Neural progenitor cell (in vitro differentiated cells): ENCODE measurements around the gene ABCC1. TPM values are rescaled to one million over a fixed set of nuclear protein-coding genes. Genes with fewer than 3 reads are reported as not detected.
"Not testable (repeated sequence)": the region's sequence is repeated elsewhere in the genome, so short reads cannot be mapped to it uniquely, and the experiment has no call there.

ENCODE experiments used
- DNase-seq: peaks from one replicate; pipeline ENCODE4 v3.0.0-alpha.2; 2016; ENCODE audit warnings: low spot score
- H2AFZ ChIP-seq: fragments of 200-600 bp; sonication (generic); replicated peaks from 2 replicates; pipeline ENCODE4 v1.6.1; 2016; ENCODE audit warnings: antibody characterized with exemption
- H3F3A ChIP-seq: fragments of 200-600 bp; sonication (generic); 2 replicates; pipeline ENCODE4 v1.6.1; 2016; ENCODE audit warnings: antibody characterized with exemption, low read depth
- H3K27ac ChIP-seq: fragments of 200-600 bp; sonication (generic); 2 replicates; pipeline ENCODE4 v1.5.1; 2016; ENCODE audit warnings: mild to moderate bottlenecking
- H3K27me3 ChIP-seq: fragments of 200-600 bp; sonication (generic); 2 replicates; pipeline ENCODE4 v1.6.1; 2016; ENCODE audit warnings: mild to moderate bottlenecking, moderate library complexity
- H3K36me3 ChIP-seq: fragments of 200-600 bp; sonication (generic); 2 replicates; pipeline ENCODE4 v1.5.1; 2016
- H3K4me1 ChIP-seq: fragments of 200-600 bp; sonication (generic); 2 replicates; pipeline ENCODE4 v1.6.1; 2016; ENCODE audit warnings: mixed run types
- H3K4me2 ChIP-seq: fragments of 200-600 bp; sonication (generic); 2 replicates; pipeline ENCODE4 v1.6.1; 2016
- H3K4me3 ChIP-seq: fragments of 200-600 bp; sonication (generic); 2 replicates; pipeline ENCODE4 v1.5.1; 2016
- H3K79me2 ChIP-seq: fragments of 200-600 bp; sonication (generic); 2 replicates; pipeline ENCODE4 v1.6.1; 2016; ENCODE audit warnings: low read depth
- H3K9ac ChIP-seq: fragments of 200-600 bp; sonication (generic); 2 replicates; pipeline ENCODE4 v1.6.1; 2016
- H3K9me3 ChIP-seq: fragments of 200-600 bp; sonication (generic); 2 replicates; pipeline ENCODE4 v1.5.1; 2016; ENCODE audit warnings: low read depth
- H4K20me1 ChIP-seq: fragments of 200-600 bp; sonication (generic); 2 replicates; pipeline ENCODE4 v1.6.1; 2016; ENCODE audit warnings: low read depth
- H3K27ac Mint-ChIP-seq: 3 replicates; pipeline ENCODE4 v1.8.0; 2021; ENCODE audit warnings: mixed read lengths
- H3K27me3 Mint-ChIP-seq: 2 replicates; pipeline ENCODE4 v1.8.0; 2022; ENCODE audit warnings: low read depth, mild to moderate bottlenecking, inconsistent platforms, moderate library complexity, mixed read lengths; ENCODE audit not compliant: insufficient read depth
- H3K36me3 Mint-ChIP-seq: 3 replicates; pipeline ENCODE4 v1.8.0; 2021; ENCODE audit warnings: mixed read lengths
- H3K4me1 Mint-ChIP-seq: 3 replicates; pipeline ENCODE4 v1.8.0; 2021; ENCODE audit warnings: mixed read lengths
- H3K4me3 Mint-ChIP-seq: 3 replicates; pipeline ENCODE4 v1.8.0; 2021; ENCODE audit warnings: mild to moderate bottlenecking, moderate library complexity, mixed read lengths
- H3K9me3 Mint-ChIP-seq: 3 replicates; pipeline ENCODE4 v1.8.0; 2020; ENCODE audit warnings: mixed read lengths
- CTCF ChIP-seq: fragments of 200-600 bp; sonication (generic); IDR thresholded peaks from 2 replicates; pipeline ENCODE4 v1.5.1; 2017; ENCODE audit warnings: antibody characterized with exemption, mild to moderate bottlenecking
- EZH2 ChIP-seq: fragments of 200-600 bp; sonication (generic); IDR thresholded peaks from 2 replicates; pipeline ENCODE4 v1.6.1; 2017; ENCODE audit warnings: antibody characterized with exemption, mild to moderate bottlenecking, moderate library complexity
- EZH2phosphoT487 ChIP-seq: fragments of 200-600 bp; sonication (generic); IDR thresholded peaks from 2 replicates; pipeline ENCODE4 v1.6.1; 2017; ENCODE audit warnings: antibody characterized with exemption
- total RNA-seq: library from RNA; depleted of rRNA; stranded (reverse); fragments of >200 nt; gene quantifications from 2 replicates; pipeline ENCODE4 v1.2.3, GENCODE V29; 2015; ENCODE audit warnings: low replicate concordance

The ABCC1 gene
- total RNA-seq, 1 donor from 2014 or later = 17.5 TPM

DNA sequence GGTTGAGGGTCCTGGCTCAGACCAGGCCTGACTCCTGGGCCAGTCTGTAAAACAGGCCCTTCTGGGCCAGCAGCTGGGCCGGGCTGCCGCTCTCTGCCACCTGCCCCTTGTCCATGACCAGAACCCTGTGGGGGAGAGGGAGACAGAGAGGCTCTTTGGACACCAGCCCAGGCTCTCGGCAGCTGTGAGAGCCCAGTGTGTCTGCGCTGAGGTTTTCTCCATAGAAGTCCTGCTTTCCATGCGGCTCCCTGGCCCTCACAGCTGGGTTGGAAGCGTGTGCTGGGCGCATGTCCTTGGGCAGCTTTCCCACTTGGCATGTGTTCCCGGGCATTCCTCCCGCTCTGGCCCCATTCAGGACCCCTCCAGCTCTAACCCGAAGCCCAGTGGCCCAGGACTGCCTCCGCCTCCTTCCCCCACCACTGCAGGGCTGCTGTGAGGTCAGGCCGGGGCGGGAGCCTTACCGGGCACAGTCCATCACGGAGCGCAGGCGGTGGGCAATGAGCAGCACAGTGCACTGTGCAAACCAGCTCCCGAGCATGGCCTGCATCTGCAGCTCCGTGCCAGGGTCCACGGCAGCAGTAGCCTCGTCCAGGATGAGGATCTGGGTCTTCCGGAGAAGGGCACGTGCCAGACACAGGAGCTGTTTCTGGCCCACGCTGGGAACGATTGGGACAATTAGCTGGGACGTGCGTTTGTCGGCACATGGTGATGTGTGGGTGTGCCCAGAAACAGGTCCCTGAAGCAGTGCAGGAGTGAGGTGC, 200.9 kb downstream of the ABCC1 start:
- no peak overlapping the region for H2AFZ ChIP-seq
- H3K79me2 ChIP-seq = no peaks in the 10 kb centered on the region
- TF ChIP-seq EZH2phosphoT487 (no peak), CTCF (no peak), EZH2 (no peak)
- no peak overlapping the region for H3K4me2 ChIP-seq
- H3F3A ChIP-seq = no peaks in the 10 kb centered on the region
- Mint-ChIP-seq H3K4me1 (peaks cover 2% of the 10 kb centered on the region), H3K4me3 (no peak overlapping the region), H3K9me3 (peaks cover 2% of the 10 kb centered on the region), H3K36me3 (no peaks in the 10 kb centered on the region), H3K27me3 (peaks cover 9% of the 10 kb centered on the region), H3K27ac (no peak overlapping the region)
- no peak overlapping the region for H3K27ac ChIP-seq
- no peak overlapping the region for H3K9ac ChIP-seq
- H4K20me1 ChIP-seq = no peaks in the 10 kb centered on the region
- no peak overlapping the region for H3K4me3 ChIP-seq
- H3K36me3 ChIP-seq = no peaks in the 10 kb centered on the region
- H3K9me3 ChIP-seq = no peaks in the 10 kb centered on the region
- no peaks in the 10 kb centered on the region for H3K27me3 ChIP-seq
- H3K4me1 ChIP-seq = no peaks in the 10 kb centered on the region
- DNase-seq = no peak

- Histone ChIP-seq H3K4me1 (no peaks in the 10 kb centered on the region), H3K4me2 (no peak overlapping the region), H3K27me3 (no peaks in the 10 kb centered on the region), H2AFZ (no peak overlapping the region), H3K9ac (no peak overlapping the region), H4K20me1 (no peaks in the 10 kb centered on the region), H3K36me3 (no peaks in the 10 kb centered on the region), H3F3A (no peaks in the 10 kb centered on the region), H3K9me3 (no peaks in the 10 kb centered on the region), H3K4me3 (no peak overlapping the region), H3K79me2 (no peaks in the 10 kb centered on the region), H3K27ac (no peak overlapping the region)
- peaks cover 2% of the 10 kb centered on the region for H3K9me3 Mint-ChIP-seq
- no peak overlapping the region for H3K4me3 Mint-ChIP-seq
- TF ChIP-seq EZH2phosphoT487 (no peak), EZH2 (no peak), CTCF (no peak)
- no peaks in the 10 kb centered on the region for H3K36me3 Mint-ChIP-seq
- peaks cover 2% of the 10 kb centered on the region for H3K4me1 Mint-ChIP-seq
- no peak for DNase-seq
- no peak overlapping the region for H3K27ac Mint-ChIP-seq
- peaks cover 5% of the 10 kb centered on the region for H3K27me3 Mint-ChIP-seq
Observed at GRCh38 chr16:16150878-16151152, 201.4 kb downstream of the ABCC1 start.

GRCh38 chr16:16151315-16151714, 201.9 kb downstream of the ABCC1 start:
- H3K79me2 ChIP-seq = no peaks in the 10 kb centered on the region
- peak overlapping the region; percentile 69 for H3K27ac Mint-ChIP-seq
- no peak overlapping the region for H3K4me3 ChIP-seq
- H3K27ac ChIP-seq = no peak overlapping the region
- no peak overlapping the region for H2AFZ ChIP-seq
- DNase-seq = no peak
- H3K9me3 Mint-ChIP-seq = peaks cover 5% of the 10 kb centered on the region
- H3K4me1 ChIP-seq = no peaks in the 10 kb centered on the region
- no peaks in the 10 kb centered on the region for H3K36me3 ChIP-seq
- peaks cover 7% of the 10 kb centered on the region for H3K27me3 Mint-ChIP-seq
- no peaks in the 10 kb centered on the region for H3K27me3 ChIP-seq
- H3F3A ChIP-seq = no peaks in the 10 kb centered on the region
- H3K9me3 ChIP-seq = no peaks in the 10 kb centered on the region
- no peak overlapping the region for H3K9ac ChIP-seq
- no peak for TF ChIP-seq CTCF
- TF ChIP-seq EZH2 = no peak
- no peak for TF ChIP-seq EZH2phosphoT487
- no peak overlapping the region for H3K4me2 ChIP-seq
- H4K20me1 ChIP-seq = no peaks in the 10 kb centered on the region
- H3K36me3 Mint-ChIP-seq = no peaks in the 10 kb centered on the region
- H3K4me1 Mint-ChIP-seq = peaks cover 2% of the 10 kb centered on the region
- H3K4me3 Mint-ChIP-seq = no peak overlapping the region

DNA sequence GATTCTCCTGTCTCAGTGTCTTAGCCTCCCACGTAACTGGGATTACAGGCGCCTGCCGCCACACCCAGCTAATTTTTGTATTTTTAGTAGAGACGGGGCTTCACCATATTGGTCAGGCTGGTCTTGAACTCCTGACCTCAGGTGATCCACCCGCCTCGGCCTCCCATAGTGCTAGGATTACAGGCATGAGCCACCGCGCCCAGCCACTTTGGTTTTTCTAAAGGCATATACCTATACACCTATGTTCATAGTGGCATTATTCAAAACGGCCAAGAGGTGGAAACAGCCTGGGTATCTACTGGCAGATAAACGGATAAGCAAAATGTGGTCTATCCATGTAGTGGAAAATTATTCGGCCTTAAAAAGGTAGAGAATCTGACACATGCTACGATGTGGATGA, 203.6 kb downstream of the ABCC1 start:
- not testable (repeated sequence) for H3K27ac Mint-ChIP-seq

More for the DNA sequence above, 203.6 kb downstream of the ABCC1 start:
- not testable (repeated sequence) for H3K4me2 ChIP-seq, H3K27ac ChIP-seq, H4K20me1 ChIP-seq, H3K79me2 ChIP-seq, H2AFZ ChIP-seq, H3K4me3 Mint-ChIP-seq, H3K4me1 Mint-ChIP-seq, H3K4me1 ChIP-seq, H3K9me3 ChIP-seq, H3K4me3 ChIP-seq, DNase-seq, H3K36me3 ChIP-seq, H3F3A ChIP-seq, H3K9ac ChIP-seq, H3K27me3 ChIP-seq, H3K36me3 Mint-ChIP-seq, H3K27me3 Mint-ChIP-seq
- H3K9me3 Mint-ChIP-seq = peaks cover 11% of the 10 kb centered on the region
